Lower leg skin (tissue), 4 donors: ENCODE measurements around the gene CMIP. TPM values are rescaled to one million over a fixed set of nuclear protein-coding genes. Genes with fewer than 3 reads are reported as not detected.

Experiments used
- DNase-seq, 2 donors: peaks; one replicate each; pipeline ENCODE4 v3.0.0-alpha.2; 2019; ENCODE audit warnings: low spot score in 2 of 2
- H3K4me3 ChIP-seq: fragments of 200-600 bp; sonication (generic); 2 replicates; pipeline ENCODE4 v1.5.1; 2017; ENCODE audit warnings: mild to moderate bottlenecking, low read depth; ENCODE audit not compliant: poor library complexity, severe bottlenecking
- CTCF ChIP-seq, 3 donors: fragments of 450-650 bp; IDR thresholded peaks; one replicate each; pipeline ENCODE4 v1.5.1; 2016; ENCODE audit warnings: antibody characterized with exemption in 3 of 3, mild to moderate bottlenecking in 3 of 3, moderate library complexity in 2 of 3
- POLR2A ChIP-seq, 2 donors: fragments of 450-650 bp; IDR thresholded peaks; one replicate each; pipeline ENCODE4 v1.6.1; 2016 to 2017; ENCODE audit warnings: antibody characterized with exemption in 2 of 2, mild to moderate bottlenecking in 1 of 2, moderate library complexity in 1 of 2
- WGBS, 2 donors: methylation state at CpG; one replicate each; pipeline ENCODE4 v1.1.5; 2018; 5-methylcytosine and 5-hydroxymethylcytosine counted together
- intact Hi-C: fragments of 100-400 bp; cut with DNase I; formaldehyde crosslinking; loops from one replicate; pipeline ENCODE4 v1.15.0; 2023; ENCODE audit warnings: low total_unique reads
- total RNA-seq, 4 donors: library from RNA; depleted of rRNA; stranded (reverse); fragments of >200 nt; gene quantifications; one replicate each; pipeline ENCODE4 v1.1.0, GENCODE V29; 2016

The CMIP gene
- total RNA-seq, 4 donors from 2014 or later: 53.7 to 115 (median 77.4) TPM

- DNase-seq: no peak
- H3K4me3 ChIP-seq: no peak overlapping the region
- WGBS, 2 donors: 80 to 96% methylated on average over 8 of the region's 8 CpGs
- TF ChIP-seq CTCF (IDR thresholded peaks at IDR 0.05): no peak
- no peak for TF ChIP-seq POLR2A (IDR thresholded peaks at IDR 0.05)
- intact Hi-C loops: no loop called here
These were observed 116.5 kb downstream of the CMIP start for GRCh38 chr16:81560979-81561657.

DNA sequence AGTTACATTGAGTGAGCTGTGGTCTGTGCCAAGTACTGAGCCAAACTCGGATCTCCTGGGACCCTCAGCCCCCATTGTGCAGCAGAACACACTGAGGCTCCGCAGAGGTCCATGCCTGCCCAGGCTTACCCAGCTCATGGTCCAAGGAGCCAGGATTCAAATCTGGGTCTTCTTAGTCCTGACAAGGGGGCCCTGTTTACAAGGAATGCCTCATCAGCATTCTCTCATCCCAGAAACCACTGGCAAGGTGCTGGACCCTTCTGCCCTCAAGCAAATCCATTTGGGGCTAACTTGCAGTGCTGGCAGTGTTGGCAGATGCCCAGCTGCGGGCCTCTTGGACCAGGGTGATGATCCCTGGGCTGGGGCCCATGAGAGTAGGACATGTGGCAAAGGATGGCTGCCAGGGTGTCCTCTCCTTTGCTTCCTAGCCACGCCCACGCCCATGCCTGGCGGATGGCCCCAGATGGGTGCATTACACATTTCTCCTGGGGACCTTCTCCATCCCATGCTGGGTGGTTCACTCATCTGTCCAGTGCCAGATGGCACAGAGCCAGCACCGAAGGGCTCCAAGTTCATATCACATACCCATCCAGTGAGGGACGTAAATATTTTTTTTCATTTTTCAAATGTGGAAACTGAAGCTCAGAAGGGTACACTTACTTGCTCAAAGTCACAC lies 117.7 kb downstream of the CMIP start:
- H3K4me3 ChIP-seq: no peak overlapping the region
- TF ChIP-seq CTCF (IDR thresholded peaks at IDR 0.05) (no peak), POLR2A (IDR thresholded peaks at IDR 0.05) (no peak)
- intact Hi-C loops: no loop called here
- no peak for DNase-seq
- WGBS, 2 donors: 55 to 58% methylated on average over 8 of the region's 8 CpGs

- TF ChIP-seq CTCF (IDR thresholded peaks at IDR 0.05) (no peak), POLR2A (IDR thresholded peaks at IDR 0.05) (no peak)
- no peak overlapping the region for H3K4me3 ChIP-seq
- WGBS, 2 donors: 91 to 94% methylated on average over 8 of the region's 8 CpGs
- intact Hi-C loops: no loop called here
- no peak for DNase-seq
These were observed 118.3 kb downstream of the CMIP start for GRCh38 chr16:81562926-81563325.

DNA sequence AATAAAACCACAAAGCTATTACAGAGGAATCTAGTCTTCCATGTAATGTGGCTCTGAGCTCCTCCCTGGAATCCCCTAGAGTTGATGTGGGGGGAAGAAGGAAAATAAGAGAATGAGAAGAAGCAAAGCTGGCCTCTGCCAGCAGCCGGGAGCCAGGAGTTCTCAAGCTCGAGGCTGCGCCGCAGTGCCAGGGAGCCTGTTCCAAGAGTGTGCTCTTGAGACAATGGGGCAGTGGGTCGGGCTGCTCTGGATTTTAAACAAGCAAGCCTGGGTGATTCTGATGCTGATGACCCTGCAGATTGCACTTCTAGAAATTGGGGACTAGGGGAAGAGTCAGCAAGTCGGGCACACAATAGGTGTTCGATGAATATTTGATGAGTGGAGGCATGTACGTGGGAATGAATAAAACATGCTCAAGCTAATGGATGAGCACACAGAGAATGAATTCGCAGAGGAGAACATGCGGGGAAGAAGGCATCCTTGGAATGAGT lies 119.9 kb downstream of the CMIP start:
- no peak overlapping the region for H3K4me3 ChIP-seq
- no peak for DNase-seq
- intact Hi-C loops: no loop called here
- WGBS, 2 donors: 35 to 52% methylated on average over 10 of the region's 10 CpGs
- TF ChIP-seq CTCF (IDR thresholded peaks at IDR 0.05) (no peak), POLR2A (IDR thresholded peaks at IDR 0.05) (no peak)

DNA sequence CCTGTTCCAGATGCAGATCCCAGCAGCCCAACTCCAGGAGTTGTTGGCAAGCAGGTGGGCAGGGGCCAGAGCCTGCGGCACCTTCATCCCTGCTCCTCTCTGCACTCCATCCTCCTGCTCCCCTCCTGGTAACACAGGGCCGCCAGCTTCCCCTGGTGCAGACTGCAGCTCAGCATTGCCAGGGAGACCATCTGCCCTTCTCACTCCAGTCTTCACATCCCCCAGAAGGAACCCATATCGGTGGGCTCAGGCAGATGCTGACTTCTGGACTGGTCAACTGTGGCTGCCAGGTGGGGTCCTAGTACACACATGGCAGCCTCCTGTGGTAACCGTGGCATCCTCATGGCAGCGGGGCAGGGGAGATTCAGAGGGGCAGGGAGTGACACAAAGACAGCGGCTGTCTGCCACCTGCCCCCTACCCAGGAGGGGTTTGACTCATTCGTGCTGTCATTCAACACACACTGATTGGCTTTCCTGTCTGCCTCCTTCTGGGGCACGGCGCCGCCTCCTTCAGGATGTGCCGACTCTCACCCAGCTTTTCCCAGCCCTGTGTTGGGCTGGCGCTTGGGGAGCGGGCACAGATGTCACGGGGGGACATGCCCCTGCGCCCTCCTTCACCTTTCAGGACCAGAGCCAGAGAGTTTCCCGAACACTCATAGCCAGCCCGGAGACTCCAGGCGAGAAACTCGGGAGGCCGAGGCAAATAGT lies 120.9 kb downstream of the CMIP start:
- DNase-seq: no peak
- intact Hi-C loops: no loop called here
- no peak for TF ChIP-seq CTCF (IDR thresholded peaks at IDR 0.05)
- no peak for TF ChIP-seq POLR2A (IDR thresholded peaks at IDR 0.05)
- no peak overlapping the region for H3K4me3 ChIP-seq
- 93 to 95% methylated on average over 20 of the region's 20 CpGs for WGBS, 2 donors
